GM12865 (cell line): ENCODE results near the gene NMNAT2.

ENCODE experiments used
- DNase-seq: peaks from one replicate; pipeline ENCODE4 v3.0.0; 2010; ENCODE audit warnings: low read depth
- H3K4me3 ChIP-seq: 2 replicates; pipeline ENCODE4 v1.5.1; 2011; ENCODE audit warnings: mild to moderate bottlenecking, low read depth, low read length, control low read depth
- CTCF ChIP-seq: IDR thresholded peaks from 2 replicates; pipeline ENCODE4 v1.5.1; 2011; ENCODE audit warnings: low read length, control low read depth, low read depth, inconsistent platforms; ENCODE audit not compliant: insufficient read depth; ENCODE audit errors: missing control alignments

Gene NMNAT2

GRCh38 chr1:183308719-183309118 is 109.5 kb downstream of the NMNAT2 start:
- H3K4me3 ChIP-seq = no peak overlapping the region
- no peak for DNase-seq
- TF ChIP-seq CTCF = no peak

GRCh38 chr1:183306317-183307042 is 111.7 kb downstream of the NMNAT2 start:
- H3K4me3 ChIP-seq = no peak overlapping the region
- DNase-seq = peak; percentile 57
- peak; percentile 37 for TF ChIP-seq CTCF

- no peak for DNase-seq
- TF ChIP-seq CTCF = no peak
- H3K4me3 ChIP-seq = no peak overlapping the region
Observed at GRCh38 chr1:183304440-183305107, 113.6 kb downstream of the NMNAT2 start.

- no peak overlapping the region for H3K4me3 ChIP-seq
- no peak for TF ChIP-seq CTCF
- no peak for DNase-seq
Observed at GRCh38 chr1:183303901-183304300, 114.3 kb downstream of the NMNAT2 start.

GRCh38 chr1:183303323-183303645 is 114.9 kb downstream of the NMNAT2 start:
- no peak overlapping the region for H3K4me3 ChIP-seq
- TF ChIP-seq CTCF = no peak
- DNase-seq = no peak

GRCh38 chr1:183302452-183303322 is 115.5 kb downstream of the NMNAT2 start:
- H3K4me3 ChIP-seq = no peak overlapping the region
- TF ChIP-seq CTCF = no peak
- no peak for DNase-seq
